ENCODE results near the gene PARVG. TPM values are rescaled to one million over a fixed set of nuclear protein-coding genes. Genes with fewer than 3 reads are reported as not detected.

The PARVG gene
- total RNA-seq, 1 experiment from 2014 or later = 13.9 TPM

DNA sequence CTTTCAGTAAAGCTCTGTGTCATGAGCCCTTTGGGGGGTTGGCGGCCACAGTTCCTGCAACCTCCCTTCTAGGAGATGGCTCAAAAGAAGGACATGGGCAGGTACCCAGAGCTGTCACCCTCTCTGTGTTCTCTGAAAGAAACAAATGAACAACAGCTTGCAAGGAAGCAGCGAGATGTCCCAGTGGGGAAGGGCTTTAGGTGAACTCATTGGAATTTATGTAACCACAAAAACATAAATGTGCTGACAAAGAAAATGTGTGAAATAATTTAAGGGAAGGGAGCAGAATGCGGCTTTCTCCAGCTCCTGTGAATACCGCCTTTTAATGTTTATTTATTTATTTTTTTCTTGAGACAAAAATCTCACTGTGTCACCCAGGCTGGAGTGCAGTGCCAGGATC lies 3.3 kb downstream of the PARVG start:
- intact Hi-C loops (cut with micrococcal nuclease; ENCODE audit: unreplicated experiment) = no loop called here
- no peak for DNase-seq (ENCODE audit: low spot score)
- Histone ChIP-seq H3K4me3 (ENCODE audit: low read depth, low read length, poor library complexity, severe bottlenecking) (no peak overlapping the region), H3K36me3 (ENCODE audit: insufficient read depth, low read length, poor library complexity, severe bottlenecking) (no peaks in the 10 kb centered on the region), H3K4me1 (ENCODE audit: insufficient read depth, low read length, poor library complexity, severe bottlenecking) (peaks cover 13% of the 10 kb centered on the region), H3K9me3 (ENCODE audit: low read depth, low read length, poor library complexity, severe bottlenecking) (no peaks in the 10 kb centered on the region), H3K27me3 (replicated peaks; ENCODE audit: insufficient read depth, low read depth, low read length, poor library complexity) (no peaks in the 10 kb centered on the region), H3K27ac (ENCODE audit: low read depth, low read length, poor library complexity, severe bottlenecking) (no peak overlapping the region)
- BruUV-seq (replicated peaks) = no TSS peak
- POLR2A ChIA-PET (ENCODE audit: low non-redundant PET) = no interaction called here
- CTCF ChIA-PET = no interaction called here
- TF ChIP-seq, protein P1, sequence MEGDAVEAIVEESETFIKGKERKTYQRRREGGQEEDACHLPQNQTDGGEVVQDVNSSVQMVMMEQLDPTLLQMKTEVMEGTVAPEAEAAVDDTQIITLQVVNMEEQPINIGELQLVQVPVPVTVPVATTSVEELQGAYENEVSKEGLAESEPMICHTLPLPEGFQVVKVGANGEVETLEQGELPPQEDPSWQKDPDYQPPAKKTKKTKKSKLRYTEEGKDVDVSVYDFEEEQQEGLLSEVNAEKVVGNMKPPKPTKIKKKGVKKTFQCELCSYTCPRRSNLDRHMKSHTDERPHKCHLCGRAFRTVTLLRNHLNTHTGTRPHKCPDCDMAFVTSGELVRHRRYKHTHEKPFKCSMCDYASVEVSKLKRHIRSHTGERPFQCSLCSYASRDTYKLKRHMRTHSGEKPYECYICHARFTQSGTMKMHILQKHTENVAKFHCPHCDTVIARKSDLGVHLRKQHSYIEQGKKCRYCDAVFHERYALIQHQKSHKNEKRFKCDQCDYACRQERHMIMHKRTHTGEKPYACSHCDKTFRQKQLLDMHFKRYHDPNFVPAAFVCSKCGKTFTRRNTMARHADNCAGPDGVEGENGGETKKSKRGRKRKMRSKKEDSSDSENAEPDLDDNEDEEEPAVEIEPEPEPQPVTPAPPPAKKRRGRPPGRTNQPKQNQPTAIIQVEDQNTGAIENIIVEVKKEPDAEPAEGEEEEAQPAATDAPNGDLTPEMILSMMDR (conservative IDR thresholded peaks at IDR 0.05; ENCODE audit: low read depth, low read length) = no peak
- TF ChIP-seq EZH2 (IDR thresholded peaks at IDR 0.05; ENCODE audit: borderline replicate concordance, low read depth, low read length, poor library complexity, severe bottlenecking) = no peak

DNA sequence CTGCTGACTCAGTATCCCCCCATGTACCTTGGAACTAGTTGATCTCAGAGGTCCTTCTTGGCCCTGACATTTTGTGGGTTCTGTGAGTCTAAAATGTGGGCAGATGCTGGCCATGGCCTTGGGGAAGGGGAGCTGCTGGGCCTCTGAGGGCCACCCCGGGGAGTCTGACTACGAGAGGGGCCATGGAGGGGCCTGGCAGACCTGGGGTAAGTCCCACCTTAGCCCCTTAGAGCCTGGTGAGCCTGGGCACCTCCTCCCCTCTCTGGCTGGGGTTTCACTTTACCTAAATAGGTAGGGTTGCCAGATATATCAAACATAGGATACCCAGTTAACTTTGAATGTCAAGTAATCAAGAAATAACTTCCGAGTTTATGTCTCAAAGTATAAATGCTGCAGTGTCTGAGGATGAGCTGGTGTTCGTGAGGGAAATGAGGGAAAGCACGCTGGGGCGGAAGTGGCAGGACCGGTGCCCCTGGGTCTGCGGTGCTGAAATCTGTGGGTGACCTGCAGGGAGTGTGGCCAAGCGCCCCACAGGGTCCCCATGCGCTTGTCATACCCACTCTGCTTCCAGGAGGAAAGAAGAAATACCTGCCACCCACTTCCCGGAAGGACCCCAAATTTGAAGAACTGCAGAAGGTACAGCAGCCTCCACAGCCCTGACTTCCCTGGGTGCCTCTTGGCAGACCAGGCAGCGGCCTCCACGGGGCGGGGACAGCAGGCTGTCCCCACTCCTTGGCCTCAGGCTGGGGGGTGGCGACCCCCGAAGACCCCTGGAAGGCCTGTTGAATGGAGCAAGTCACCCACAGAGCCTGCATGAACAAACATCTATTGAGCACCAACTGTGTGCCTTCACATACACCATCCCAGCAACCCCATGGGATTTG lies 4.8 kb downstream of the PARVG start:
- intact Hi-C loops (cut with micrococcal nuclease; ENCODE audit: unreplicated experiment) = no loop called here
- DNase-seq (ENCODE audit: low spot score) = no peak
- no peak for TF ChIP-seq EZH2 (IDR thresholded peaks at IDR 0.05; ENCODE audit: borderline replicate concordance, low read depth, low read length, poor library complexity, severe bottlenecking)
- TF ChIP-seq, protein P1 (conservative IDR thresholded peaks at IDR 0.05; ENCODE audit: low read depth, low read length) = no peak
- no peak overlapping the region for H3K4me3 ChIP-seq (ENCODE audit: low read depth, low read length, poor library complexity, severe bottlenecking)
- no TSS peak for BruUV-seq (replicated peaks)
- CTCF ChIA-PET = no interaction called here
- POLR2A ChIA-PET (ENCODE audit: low non-redundant PET) = no interaction called here
- no peaks in the 10 kb centered on the region for H3K9me3 ChIP-seq (ENCODE audit: low read depth, low read length, poor library complexity, severe bottlenecking)
- no peaks in the 10 kb centered on the region for H3K27me3 ChIP-seq (replicated peaks; ENCODE audit: insufficient read depth, low read depth, low read length, poor library complexity)
- H3K4me1 ChIP-seq (ENCODE audit: insufficient read depth, low read length, poor library complexity, severe bottlenecking) = peaks cover 13% of the 10 kb centered on the region
- no peak overlapping the region for H3K27ac ChIP-seq (ENCODE audit: low read depth, low read length, poor library complexity, severe bottlenecking)
- no peaks in the 10 kb centered on the region for H3K36me3 ChIP-seq (ENCODE audit: insufficient read depth, low read length, poor library complexity, severe bottlenecking)

GRCh38 chr22:44186121-44186510 lies 5.4 kb downstream of the PARVG start:
- POLR2A ChIA-PET (ENCODE audit: low non-redundant PET) = no interaction called here
- CTCF ChIA-PET = no interaction called here
- intact Hi-C loops (cut with micrococcal nuclease; ENCODE audit: unreplicated experiment) = no loop called here
- no peak for DNase-seq (ENCODE audit: low spot score)
- H3K27ac ChIP-seq (ENCODE audit: low read depth, low read length, poor library complexity, severe bottlenecking) = no peak overlapping the region
- H3K4me1 ChIP-seq (ENCODE audit: insufficient read depth, low read length, poor library complexity, severe bottlenecking) = peaks cover 10% of the 10 kb centered on the region
- H3K4me3 ChIP-seq (ENCODE audit: low read depth, low read length, poor library complexity, severe bottlenecking) = no peak overlapping the region
- H3K9me3 ChIP-seq (ENCODE audit: low read depth, low read length, poor library complexity, severe bottlenecking) = no peaks in the 10 kb centered on the region
- TF ChIP-seq, protein P1 (conservative IDR thresholded peaks at IDR 0.05; ENCODE audit: low read depth, low read length) = no peak
- TF ChIP-seq EZH2 (IDR thresholded peaks at IDR 0.05; ENCODE audit: borderline replicate concordance, low read depth, low read length, poor library complexity, severe bottlenecking) = no peak
- no peaks in the 10 kb centered on the region for H3K27me3 ChIP-seq (replicated peaks; ENCODE audit: insufficient read depth, low read depth, low read length, poor library complexity)
- no peaks in the 10 kb centered on the region for H3K36me3 ChIP-seq (ENCODE audit: insufficient read depth, low read length, poor library complexity, severe bottlenecking)
- no TSS peak for BruUV-seq (replicated peaks)

All from A673 (cell line).